Measurements from ENCODE around the gene TRIM59. TPM values are rescaled to one million over a fixed set of nuclear protein-coding genes. Genes with fewer than 3 reads are reported as not detected.

Gene TRIM59
- total and polyA plus RNA-seq, 2 of the 4 experiments (the other 2 are of a cell fraction): 8.0 to 65.4 TPM

DNA sequence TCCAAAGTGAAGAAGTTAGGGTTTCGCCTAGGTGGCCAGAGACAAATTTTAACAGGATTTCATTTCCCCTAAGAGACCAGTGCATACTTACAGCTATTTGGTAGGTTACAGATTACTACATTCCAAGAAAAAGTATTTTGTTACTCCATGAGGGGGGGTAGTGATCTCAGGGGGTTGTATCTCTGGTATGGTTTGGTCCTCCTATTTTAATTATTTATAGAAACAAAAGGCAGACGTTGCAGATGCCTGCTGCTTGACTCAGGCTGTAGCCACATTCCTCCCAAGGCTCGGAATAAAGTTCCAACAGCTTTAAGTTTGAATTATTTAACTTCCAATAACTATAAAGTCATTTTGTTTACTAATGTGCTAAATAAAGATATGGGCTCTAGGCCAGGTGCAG lies 1.3 kb upstream of the TRIM59 start:
- Histone ChIP-seq H3K4me1 (ENCODE audit: control insufficient read depth, insufficient read depth, low read length) (peaks cover 10% of the 10 kb centered on the region), H2AK5ac (ENCODE audit: low read depth, low read length) (peak overlapping the region; percentile 79), H3K4me2 (ENCODE audit: low read depth, low read length) (peak overlapping the region; percentile 89), H4K8ac (ENCODE audit: low read depth in 2 of 2, low read length in 2 of 2) (peak overlapping the region; percentile 87 to 90), H2BK5ac (ENCODE audit: low read depth, low read length, poor library complexity, severe bottlenecking) (peak overlapping the region; percentile 99), H2BK20ac (ENCODE audit: low read depth, low read length) (peak overlapping the region; percentile 98), H3K56ac (ENCODE audit: extremely low read depth, insufficient read depth, low read length) (peak overlapping the region; percentile 99; the same call in 1 of the 2 replicates), H3K4me3 (ENCODE audit: insufficient read depth, low read depth, low read length) (peak overlapping the region; percentile 68; the same call in 1 of the 2 replicates), H3K9ac (ENCODE audit: low read depth, low read length) (peak overlapping the region; percentile 45), H4K5ac (ENCODE audit: low read depth, low read length) (peak overlapping the region; percentile 88), H3K18ac (ENCODE audit: low read depth, low read length) (peak overlapping the region; percentile 96), H2BK15ac (ENCODE audit: low read depth, low read length) (peak overlapping the region; percentile 97), H3K27me3 (ENCODE audit: control insufficient read depth, insufficient read depth, low read length) (no peaks in the 10 kb centered on the region), H3K27ac (ENCODE audit: insufficient read depth, low read length) (peak overlapping the region; percentile 87), H2AK9ac (replicated peaks; ENCODE audit: low read depth, low read length, poor library complexity) (peak overlapping the region; percentile 99), H3K36me3 (ENCODE audit: control insufficient read depth, insufficient read depth, low read length) (no peaks in the 10 kb centered on the region), H3K14ac (replicated peaks; ENCODE audit: low read depth, low read length) (peak overlapping the region; percentile 75), H3K9me1 (ENCODE audit: insufficient read depth, low read length) (peaks cover 6% of the 10 kb centered on the region; the same call in 1 of the 2 replicates), H4K91ac (ENCODE audit: insufficient read depth, low read depth, low read length) (peak overlapping the region; percentile 94), H3K4ac (ENCODE audit: low read depth, low read length) (peak overlapping the region; percentile 92), H2AFZ (replicated peaks; ENCODE audit: low read length, poor library complexity) (peak overlapping the region; percentile 63), H3K9me3 (ENCODE audit: control insufficient read depth, insufficient read depth, low read length) (no peaks in the 10 kb centered on the region), H2BK120ac (ENCODE audit: low read depth, low read length) (peak overlapping the region; percentile 96), H3K23ac (ENCODE audit: low read depth, low read length) (peak overlapping the region; percentile 93), H4K20me1 (ENCODE audit: insufficient read depth, low read length) (peaks cover 1% of the 10 kb centered on the region; the same call in 1 of the 2 replicates), H3K79me1 (ENCODE audit: low read depth in 1 of 2, low read length in 2 of 2) (peaks cover 4 to 22% of the 10 kb centered on the region in 2 experiments; a peak in 2 of 4 replicates)
- ChIA-PET CTCF (interaction anchor here (0.6 to 0.9 kb wide), 2 partner anchors 11 to 25 kb away, joined by 3 to 4 read pairs; no protein-coding TSS in a partner anchor), POLR2A (ENCODE audit: unreplicated experiment) (interaction anchor here (0.5 kb wide), 1 partner anchor 41 kb away, joined by 3 read pairs; no protein-coding TSS in a partner anchor)
- ATAC-seq (ENCODE audit: low read depth) (peak; percentile 44), DNase-seq (peak; percentile 93)
- in situ Hi-C loops (cut with MboI; ENCODE audit: low sequenced_read_pairs): no loop called here
- dilution Hi-C loops (cut with HindIII; ENCODE audit: low sequenced_read_pairs, unreplicated experiment): no loop called here
- BruUV-seq (replicated peaks): no TSS peak
- intact Hi-C loops (cut with micrococcal nuclease): no loop called here
- TF ChIP-seq, protein P1, sequence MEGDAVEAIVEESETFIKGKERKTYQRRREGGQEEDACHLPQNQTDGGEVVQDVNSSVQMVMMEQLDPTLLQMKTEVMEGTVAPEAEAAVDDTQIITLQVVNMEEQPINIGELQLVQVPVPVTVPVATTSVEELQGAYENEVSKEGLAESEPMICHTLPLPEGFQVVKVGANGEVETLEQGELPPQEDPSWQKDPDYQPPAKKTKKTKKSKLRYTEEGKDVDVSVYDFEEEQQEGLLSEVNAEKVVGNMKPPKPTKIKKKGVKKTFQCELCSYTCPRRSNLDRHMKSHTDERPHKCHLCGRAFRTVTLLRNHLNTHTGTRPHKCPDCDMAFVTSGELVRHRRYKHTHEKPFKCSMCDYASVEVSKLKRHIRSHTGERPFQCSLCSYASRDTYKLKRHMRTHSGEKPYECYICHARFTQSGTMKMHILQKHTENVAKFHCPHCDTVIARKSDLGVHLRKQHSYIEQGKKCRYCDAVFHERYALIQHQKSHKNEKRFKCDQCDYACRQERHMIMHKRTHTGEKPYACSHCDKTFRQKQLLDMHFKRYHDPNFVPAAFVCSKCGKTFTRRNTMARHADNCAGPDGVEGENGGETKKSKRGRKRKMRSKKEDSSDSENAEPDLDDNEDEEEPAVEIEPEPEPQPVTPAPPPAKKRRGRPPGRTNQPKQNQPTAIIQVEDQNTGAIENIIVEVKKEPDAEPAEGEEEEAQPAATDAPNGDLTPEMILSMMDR (conservative IDR thresholded peaks at IDR 0.05; ENCODE audit: low read depth, low read length): 0 out of 2 replicates have a peak, but pooled peaks have one; percentile 1
- peak; percentile 45; the same call in 1 of the 2 replicates for TF ChIP-seq MAFK (IDR thresholded peaks at IDR 0.05; ENCODE audit: low read depth, low read length)
- TF ChIP-seq MXI1 (IDR thresholded peaks at IDR 0.05; ENCODE audit: borderline replicate concordance, low read depth, low read length): no peak
- 0 out of 2 replicates have a peak, but pooled peaks have one; percentile 23 for TF ChIP-seq CEBPB (IDR thresholded peaks at IDR 0.05; ENCODE audit: low read depth, low read length)
- no CpG with 5 or more reads among the region's 3 CpGs for WGBS, 2 experiments (ENCODE audit: extremely low coverage in 2 of 2, insufficient read length in 1 of 2)
